ENCODE measurements around the gene ATP13A2. TPM values are rescaled to one million over a fixed set of nuclear protein-coding genes. Genes with fewer than 3 reads are reported as not detected.
"Not testable (repeated sequence)": the region's sequence is repeated elsewhere in the genome, so short reads cannot be mapped to it uniquely, and the experiment has no call there.

Gene ATP13A2
- polyA plus RNA-seq, 1 donor (not counting 4 experiments of a cell fraction or from before 2014, with no cell fraction given), result 19.7 TPM

DNA sequence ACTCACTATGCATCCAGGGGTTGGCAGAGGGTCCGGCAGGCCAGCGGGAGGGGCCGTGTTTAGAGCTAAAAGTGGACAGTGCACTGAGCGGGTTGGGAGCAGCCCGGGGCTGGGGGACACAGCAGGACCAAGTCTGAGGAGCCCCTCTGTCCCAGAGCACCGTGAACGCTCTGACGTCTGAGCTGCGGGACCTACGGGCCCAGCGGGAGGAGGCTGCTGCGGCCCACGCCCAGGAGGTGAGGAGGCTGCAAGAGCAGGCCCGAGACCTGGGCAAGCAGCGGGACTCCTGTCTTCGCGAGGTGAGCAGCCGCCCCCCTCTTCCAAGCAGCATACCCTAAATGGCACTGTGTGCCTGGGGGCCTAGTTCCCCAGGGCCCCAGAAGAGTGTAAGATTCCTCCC, 57.1 kb downstream of the ATP13A2 start:
- no peak overlapping the region for H3K9ac ChIP-seq (ENCODE audit: control insufficient read depth, extremely low read depth, insufficient read depth, low read length)
- H4K20me1 ChIP-seq (ENCODE audit: control insufficient read depth, extremely low read depth, insufficient read depth, low read length), result no peaks in the 10 kb centered on the region
- H2AFZ ChIP-seq (ENCODE audit: control insufficient read depth, low read length), result no peak overlapping the region
- no peaks in the 10 kb centered on the region for H3K9me3 ChIP-seq (ENCODE audit: control insufficient read depth, low read depth, low read length)
- peaks cover 8 to 12% of the 10 kb centered on the region in 2 experiments for H3K36me3 ChIP-seq (ENCODE audit: control insufficient read depth in 2 of 2, extremely low read depth in 1 of 2, insufficient read depth in 2 of 2, low read length in 2 of 2)
- no peak for FAIRE-seq
- no peaks in the 10 kb centered on the region for H3K79me2 ChIP-seq (ENCODE audit: control insufficient read depth, insufficient read depth, low read length)
- DNase-seq (ENCODE audit: low read depth, low spot score), result no peak
- H3K27me3 ChIP-seq (ENCODE audit: control insufficient read depth, extremely low read depth, insufficient read depth, low read length), result no peaks in the 10 kb centered on the region
- dilution Hi-C loops (cut with MboI; ENCODE audit: extremely low pct_ligation_motif_present, low sequenced_read_pairs), result no loop called here
- no peak overlapping the region for H3K4me2 ChIP-seq (ENCODE audit: control insufficient read depth, extremely low read depth, insufficient read depth, low read depth, low read length)
- H3K4me1 ChIP-seq (ENCODE audit: control insufficient read depth, extremely low read depth, insufficient read depth, low read length), result peaks cover 3% of the 10 kb centered on the region
- TF ChIP-seq EZH2 (IDR thresholded peaks at IDR 0.05; ENCODE audit: low read length) (no peak), CTCF (optimal IDR thresholded peaks at IDR 0.05 in 1 of 3, IDR thresholded peaks at IDR 0.05 in 1 of 3, conservative IDR thresholded peaks at IDR 0.05 in 1 of 3; ENCODE audit: extremely low read depth in 1 of 3, insufficient read depth in 2 of 3, low read length in 3 of 3) (no peak)
- no peaks in the 10 kb centered on the region for H3K9me1 ChIP-seq (ENCODE audit: control insufficient read depth, extremely low read depth, insufficient read depth, low read length)
- H3K4me3 ChIP-seq (ENCODE audit: control insufficient read depth in 2 of 3, extremely low read depth in 1 of 3, insufficient read depth in 2 of 3, low read depth in 1 of 3, low read length in 3 of 3), result no peak overlapping the region
- H3K27ac ChIP-seq (ENCODE audit: control insufficient read depth, insufficient read depth, low read length), result no peak overlapping the region

DNA sequence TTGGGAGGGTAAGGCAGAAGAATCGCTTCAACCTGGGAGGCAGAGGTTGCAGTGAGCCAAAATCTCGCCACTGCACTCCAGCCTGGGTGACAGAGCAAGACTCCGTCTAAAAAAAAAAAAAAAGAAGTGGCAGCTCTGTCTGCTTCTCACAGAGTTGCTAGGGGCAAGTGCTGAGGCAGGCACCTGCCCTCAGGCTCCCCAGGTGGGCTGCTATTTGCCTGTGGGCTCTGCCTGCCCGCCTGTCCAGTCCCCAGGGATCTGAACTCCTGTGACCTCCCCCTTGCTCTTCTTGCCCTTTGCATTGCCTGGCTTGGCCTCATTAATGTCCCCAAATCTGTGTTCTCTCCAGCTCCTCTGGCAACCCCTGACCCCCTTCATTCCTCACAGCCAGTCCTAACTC, 59.4 kb downstream of the ATP13A2 start:
- H3K9ac ChIP-seq (ENCODE audit: control insufficient read depth, extremely low read depth, insufficient read depth, low read length); H3K27ac ChIP-seq (ENCODE audit: control insufficient read depth, insufficient read depth, low read length); H4K20me1 ChIP-seq (ENCODE audit: control insufficient read depth, extremely low read depth, insufficient read depth, low read length); H3K9me3 ChIP-seq (ENCODE audit: control insufficient read depth, low read depth, low read length); H3K9me1 ChIP-seq (ENCODE audit: control insufficient read depth, extremely low read depth, insufficient read depth, low read length); H3K4me2 ChIP-seq (ENCODE audit: control insufficient read depth, extremely low read depth, insufficient read depth, low read depth, low read length); H3K27me3 ChIP-seq (ENCODE audit: control insufficient read depth, extremely low read depth, insufficient read depth, low read length); dilution Hi-C loops (cut with MboI; ENCODE audit: extremely low pct_ligation_motif_present, low sequenced_read_pairs); FAIRE-seq; H3K79me2 ChIP-seq (ENCODE audit: control insufficient read depth, insufficient read depth, low read length); DNase-seq (ENCODE audit: low read depth, low spot score); H3K36me3 ChIP-seq (ENCODE audit: control insufficient read depth in 2 of 2, extremely low read depth in 1 of 2, insufficient read depth in 2 of 2, low read length in 2 of 2); H2AFZ ChIP-seq (ENCODE audit: control insufficient read depth, low read length); H3K4me3 ChIP-seq (ENCODE audit: control insufficient read depth in 2 of 3, extremely low read depth in 1 of 3, insufficient read depth in 2 of 3, low read depth in 1 of 3, low read length in 3 of 3): not testable (repeated sequence)
- peaks cover 22% of the 10 kb centered on the region for H3K4me1 ChIP-seq (ENCODE audit: control insufficient read depth, extremely low read depth, insufficient read depth, low read length)

DNA sequence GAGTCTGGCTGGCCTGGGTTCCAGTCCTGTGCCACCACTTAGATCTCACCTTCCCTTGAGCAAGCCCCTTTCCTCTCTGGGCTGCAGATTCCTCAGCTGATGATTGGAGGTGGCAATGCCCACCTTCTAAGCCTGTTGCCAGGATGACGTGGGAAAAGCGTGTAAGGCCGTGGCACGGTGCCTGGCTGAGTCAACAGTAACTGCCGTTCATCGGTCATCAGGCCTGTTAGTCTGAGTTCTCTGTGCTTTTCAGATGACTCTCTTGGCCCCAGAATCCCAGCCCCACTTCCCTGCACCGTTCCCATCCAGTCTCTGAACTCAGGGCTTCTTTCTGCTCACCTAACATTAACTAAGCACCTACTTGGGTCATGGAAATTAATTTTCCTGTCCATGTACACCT, 62.7 kb downstream of the ATP13A2 start:
- H3K9ac ChIP-seq (ENCODE audit: control insufficient read depth, extremely low read depth, insufficient read depth, low read length), result peak overlapping the region; percentile 70

More for the DNA sequence above, 62.7 kb downstream of the ATP13A2 start:
- H3K4me3 ChIP-seq (ENCODE audit: control insufficient read depth in 2 of 3, extremely low read depth in 1 of 3, insufficient read depth in 2 of 3, low read depth in 1 of 3, low read length in 3 of 3), result peak overlapping the region in 1 of 3 experiments; percentile 38
- H3K9me1 ChIP-seq (ENCODE audit: control insufficient read depth, extremely low read depth, insufficient read depth, low read length); H3K27me3 ChIP-seq (ENCODE audit: control insufficient read depth, extremely low read depth, insufficient read depth, low read length); H4K20me1 ChIP-seq (ENCODE audit: control insufficient read depth, extremely low read depth, insufficient read depth, low read length); H2AFZ ChIP-seq (ENCODE audit: control insufficient read depth, low read length); H3K9me3 ChIP-seq (ENCODE audit: control insufficient read depth, low read depth, low read length); H3K79me2 ChIP-seq (ENCODE audit: control insufficient read depth, insufficient read depth, low read length); dilution Hi-C loops (cut with MboI; ENCODE audit: extremely low pct_ligation_motif_present, low sequenced_read_pairs); H3K36me3 ChIP-seq (ENCODE audit: control insufficient read depth in 2 of 2, extremely low read depth in 1 of 2, insufficient read depth in 2 of 2, low read length in 2 of 2): not testable (repeated sequence)
- peak; percentile 100 for FAIRE-seq
- peak; percentile 46 for DNase-seq (ENCODE audit: low read depth, low spot score)
- peak overlapping the region; percentile 82 for H3K4me2 ChIP-seq (ENCODE audit: control insufficient read depth, extremely low read depth, insufficient read depth, low read depth, low read length)
- peaks cover 22% of the 10 kb centered on the region for H3K4me1 ChIP-seq (ENCODE audit: control insufficient read depth, extremely low read depth, insufficient read depth, low read length)
- peak overlapping the region; percentile 87 for H3K27ac ChIP-seq (ENCODE audit: control insufficient read depth, insufficient read depth, low read length)

Measured in keratinocyte (primary cell).